ENCODE measurements around the gene C11orf98.
"Not testable (repeated sequence)": the region's sequence is repeated elsewhere in the genome, so short reads cannot be mapped to it uniquely, and the experiment has no call there.

Gene C11orf98

GRCh38 chr11:62687508-62688396 lies 22.7 kb upstream of the C11orf98 start:
- no peak for DNase-seq (ENCODE audit: insufficient read length, low spot score)

GRCh38 chr11:62682518-62682917 lies 17.5 kb upstream of the C11orf98 start:
- no peak for FAIRE-seq
- no peak for DNase-seq (ENCODE audit: insufficient read length, low spot score)

More at GRCh38 chr11:62687508-62688396, 22.7 kb upstream of the C11orf98 start:
- no peak for FAIRE-seq

GRCh38 chr11:62680825-62681240 lies 15.8 kb upstream of the C11orf98 start:
- FAIRE-seq: peak; percentile 73
- DNase-seq (ENCODE audit: insufficient read length, low spot score): peak; percentile 56

GRCh38 chr11:62678770-62679696 lies 14.0 kb upstream of the C11orf98 start, which contains the start of gene UBXN1:
TSS of gene UBXN1 (minus strand) at chr11:62679073. CDS start at chr11:62678923, 150 bp downstream.
- peak; percentile 59 for FAIRE-seq
- DNase-seq (ENCODE audit: insufficient read length, low spot score): peak; percentile 91

- FAIRE-seq: no peak
Observed at GRCh38 chr11:62678433-62678769, 13.4 kb upstream of the C11orf98 start.

GRCh38 chr11:62677714-62678113 lies 12.7 kb upstream of the C11orf98 start:
- FAIRE-seq (no peak), DNase-seq (ENCODE audit: insufficient read length, low spot score) (no peak)

More at GRCh38 chr11:62678433-62678769, 13.4 kb upstream of the C11orf98 start:
- no peak for DNase-seq (ENCODE audit: insufficient read length, low spot score)

GRCh38 chr11:62677156-62677555 lies 12.1 kb upstream of the C11orf98 start:
- no peak for DNase-seq (ENCODE audit: insufficient read length, low spot score)

GRCh38 chr11:62676698-62677097 lies 11.7 kb upstream of the C11orf98 start:
- FAIRE-seq (no peak), DNase-seq (ENCODE audit: insufficient read length, low spot score) (no peak)

More at GRCh38 chr11:62677156-62677555, 12.1 kb upstream of the C11orf98 start:
- FAIRE-seq: no peak

GRCh38 chr11:62675415-62675814 lies 10.4 kb upstream of the C11orf98 start:
- DNase-seq (ENCODE audit: insufficient read length, low spot score); FAIRE-seq: not testable (repeated sequence)

- no peak for DNase-seq (ENCODE audit: insufficient read length, low spot score)
- FAIRE-seq: no peak
Observed at GRCh38 chr11:62673196-62673525, 8.2 kb upstream of the C11orf98 start.

- DNase-seq (ENCODE audit: insufficient read length, low spot score) (peak; percentile 75), FAIRE-seq (peak; percentile 76)
Observed at GRCh38 chr11:62671608-62672389, 6.8 kb upstream of the C11orf98 start, which contains the start of the genes LBHD1 and UQCC3. TSS of gene LBHD1 (minus strand) at chr11:62672267. CDS start at chr11:62670031, 2,236 bp downstream. TSS of gene UQCC3 (plus strand) at chr11:62671673. CDS start at chr11:62671746, 73 bp downstream.

- no peak for DNase-seq (ENCODE audit: insufficient read length, low spot score)
- FAIRE-seq: no peak
Observed at GRCh38 chr11:62671236-62671607, 6.2 kb upstream of the C11orf98 start.

GRCh38 chr11:62669420-62670161 lies 4.6 kb upstream of the C11orf98 start:
- DNase-seq (ENCODE audit: insufficient read length, low spot score): no peak
- FAIRE-seq: no peak

- FAIRE-seq: no peak
Observed at GRCh38 chr11:62667460-62667859, 2.5 kb upstream of the C11orf98 start.

GRCh38 chr11:62666259-62666926 lies 1.4 kb upstream of the C11orf98 start:
- FAIRE-seq (no peak), DNase-seq (ENCODE audit: insufficient read length, low spot score) (no peak)

More at GRCh38 chr11:62667460-62667859, 2.5 kb upstream of the C11orf98 start:
- DNase-seq (ENCODE audit: insufficient read length, low spot score): no peak

- DNase-seq (ENCODE audit: insufficient read length, low spot score): no peak
- FAIRE-seq: no peak
Observed at GRCh38 chr11:62665599-62666258, 719 bp upstream of the C11orf98 start.

GRCh38 chr11:62664405-62665074 lies 470 bp downstream of the C11orf98 start:
- DNase-seq (ENCODE audit: insufficient read length, low spot score) (peak; percentile 65), FAIRE-seq (peak; percentile 35)
